DMS 273 treated with DMSO at 0.1 percent for 48 hours (cell line): ENCODE measurements around the gene LYRM4.
"Not testable (repeated sequence)": the region's sequence is repeated elsewhere in the genome, so short reads cannot be mapped to it uniquely, and the experiment has no call there.

Experiments
- DNase-seq: peaks from one replicate; lab custom pipeline; 2025; lab: John Stamatoyannopoulos, UW

Gene LYRM4

DNA sequence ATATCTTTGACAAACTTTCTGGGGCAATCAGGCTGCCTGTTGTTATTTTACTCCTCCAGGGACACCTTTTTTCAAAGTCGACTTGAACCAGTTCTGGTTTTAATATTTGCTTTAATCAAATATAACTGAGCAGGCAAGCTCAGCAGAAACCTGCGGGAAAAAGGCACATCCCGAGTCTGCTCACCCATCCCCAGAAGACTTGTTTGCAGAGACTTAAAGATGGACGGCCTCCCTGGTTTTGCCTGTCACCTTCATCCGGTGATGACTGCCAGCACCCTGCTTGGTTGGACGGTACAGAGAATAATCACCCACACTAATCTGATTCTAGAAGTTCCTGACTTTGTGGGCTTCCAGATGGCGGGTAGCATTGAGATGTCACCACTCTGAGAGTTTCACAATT, 138.8 kb downstream of the LYRM4 start:
- DNase-seq = no peak

DNA sequence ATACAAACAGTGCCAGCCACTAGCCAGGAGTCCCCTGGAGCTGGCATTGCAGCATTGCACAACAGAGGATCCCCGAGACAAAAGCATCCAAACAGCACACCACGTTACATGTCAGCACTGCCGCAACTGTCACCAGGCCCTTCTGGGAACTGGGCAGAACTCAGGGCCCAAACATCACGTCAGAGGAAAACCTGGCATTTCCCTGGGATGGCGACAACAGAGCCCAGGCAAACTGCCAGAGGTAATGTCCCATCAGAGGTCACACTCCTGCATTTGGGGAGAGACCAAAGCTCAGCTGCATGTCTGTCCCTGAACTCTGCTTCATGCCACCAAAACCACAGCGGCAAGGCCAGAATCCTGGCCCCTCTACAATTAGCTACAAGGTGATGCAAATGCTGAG, 139.3 kb downstream of the LYRM4 start:
- DNase-seq = no peak

DNA sequence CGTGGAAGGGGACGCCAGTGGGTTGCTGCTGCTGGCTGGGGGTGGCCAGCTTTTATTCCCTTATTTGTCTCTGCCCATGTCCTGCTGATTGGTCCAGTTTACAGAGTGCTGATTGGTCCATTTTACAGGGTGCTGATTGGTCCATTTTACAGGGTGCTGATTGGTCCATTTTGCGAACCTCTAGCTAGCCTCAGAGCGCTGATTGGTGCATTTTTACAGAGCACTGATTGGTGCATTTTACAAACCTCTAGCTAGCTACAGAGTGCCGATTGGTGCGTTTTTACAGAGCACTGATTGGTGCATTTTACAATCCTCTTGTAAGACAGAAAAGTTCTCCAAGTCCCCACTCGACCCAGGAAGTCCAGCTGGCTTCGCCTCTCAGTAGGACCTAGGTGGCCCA, 140.2 kb downstream of the LYRM4 start:
- not testable (repeated sequence) for DNase-seq

DNA sequence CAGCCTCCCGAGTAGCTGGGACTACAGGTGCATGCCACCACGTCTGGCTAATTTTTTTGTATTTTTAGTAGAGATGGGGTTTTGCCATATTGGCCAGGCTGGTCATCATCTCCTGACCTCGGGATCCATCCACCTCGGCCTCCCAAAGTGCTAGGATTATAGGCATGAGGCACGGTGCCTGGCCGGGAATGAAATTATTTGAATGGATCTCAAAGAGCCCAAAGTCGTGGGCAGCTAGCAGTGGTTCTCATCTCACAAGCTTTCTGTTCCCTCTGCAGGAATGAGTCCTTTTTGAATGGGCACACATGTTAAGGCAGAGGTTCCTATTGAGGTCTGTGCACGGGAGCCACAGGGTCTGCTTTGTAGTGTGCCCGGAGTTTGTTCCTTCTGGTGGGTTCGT, 140.7 kb downstream of the LYRM4 start:
- DNase-seq = no peak

DNA sequence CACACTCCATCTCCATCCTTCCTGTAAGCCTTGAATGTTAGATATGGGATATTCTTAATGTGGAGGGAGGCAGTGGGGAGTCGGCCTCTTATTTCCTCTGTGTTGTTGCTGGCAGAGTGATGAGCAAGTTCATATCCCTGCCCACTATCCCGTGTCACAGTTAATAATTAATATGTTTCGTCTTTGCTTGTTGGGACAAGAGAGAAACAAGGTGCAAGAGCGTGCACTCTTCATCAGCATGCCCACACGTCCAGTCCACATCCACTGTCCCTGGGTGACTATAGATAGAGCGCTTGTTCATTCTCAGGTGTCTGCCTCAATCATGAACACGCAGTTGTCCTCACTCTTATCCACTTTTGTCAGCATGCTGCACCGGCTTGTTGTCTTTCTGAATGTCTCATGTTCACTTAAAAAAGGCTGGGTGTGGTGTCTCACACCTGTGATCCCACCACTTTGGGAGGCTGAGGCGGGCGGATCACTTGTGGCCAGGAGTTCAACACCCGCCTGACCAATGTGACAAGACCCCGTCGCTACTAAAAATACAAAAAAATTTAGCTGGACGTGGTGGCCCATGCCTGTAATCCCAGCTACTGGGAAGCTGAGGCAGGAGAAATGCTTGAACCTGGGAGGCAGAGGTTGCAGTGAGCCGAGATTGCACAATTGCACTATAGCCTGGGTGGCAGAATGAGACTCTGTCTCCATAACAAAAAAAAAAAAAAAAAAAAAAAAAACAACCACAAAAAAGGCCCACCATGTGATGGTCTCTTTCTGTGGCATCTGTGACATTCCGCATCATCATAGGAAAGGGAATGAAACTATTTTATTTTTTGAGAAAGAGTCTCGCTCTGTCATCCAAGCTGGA, 141.4 kb downstream of the LYRM4 start:
- DNase-seq = no peak

DNA sequence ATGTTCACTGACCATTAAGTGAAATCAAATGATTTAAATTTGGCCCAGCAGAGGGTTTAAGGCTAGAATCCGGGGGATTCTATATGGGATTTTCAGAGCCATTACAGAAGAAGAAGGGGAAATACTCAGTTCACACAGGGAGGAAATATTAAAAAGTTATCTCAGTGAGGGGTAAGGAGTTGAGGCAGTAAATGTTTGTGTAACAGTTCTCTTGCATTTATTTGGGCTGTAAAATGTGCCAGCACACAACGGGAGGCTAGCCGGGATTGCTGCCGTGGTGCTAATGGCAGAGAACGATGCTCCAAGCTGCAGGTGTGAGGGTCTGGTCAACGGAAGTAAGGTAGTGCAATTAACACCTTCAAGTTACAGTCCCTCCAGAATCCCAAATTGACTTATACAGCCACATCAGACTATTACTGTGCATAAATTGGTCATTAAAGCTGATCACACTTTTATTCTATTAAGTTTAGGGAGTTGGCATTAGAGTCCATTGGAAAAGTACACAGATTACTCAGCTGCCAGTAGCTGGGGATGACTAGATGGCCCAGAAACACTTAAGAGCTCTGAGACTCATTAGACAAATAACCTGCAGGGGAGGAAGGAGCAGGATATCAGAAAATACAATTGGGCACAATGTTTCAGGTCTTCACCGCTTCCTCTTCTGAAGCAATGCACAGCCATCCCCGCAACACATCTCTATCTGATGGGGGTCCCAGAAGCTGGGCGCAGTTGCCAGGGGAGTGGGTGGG, 144.3 kb downstream of the LYRM4 start:
- DNase-seq = no peak

DNA sequence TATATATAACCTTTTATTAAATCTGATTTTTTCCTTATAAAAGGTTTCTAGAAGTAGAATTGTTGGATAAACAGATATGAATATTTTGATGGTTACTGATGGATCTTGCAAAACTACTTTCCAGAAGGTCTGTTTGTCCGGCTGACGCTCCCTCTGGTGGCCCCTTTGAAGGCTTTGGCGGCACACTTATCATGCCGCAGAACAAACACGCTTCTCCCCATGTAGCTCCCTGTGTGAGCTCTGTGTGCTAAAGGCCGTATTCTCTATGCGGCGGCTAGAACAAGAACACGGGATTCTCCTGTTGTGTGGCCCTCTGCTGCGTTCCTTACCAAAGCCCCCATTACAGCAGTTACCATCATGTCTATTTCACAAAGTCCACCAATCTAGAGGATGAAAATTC, 145.6 kb downstream of the LYRM4 start:
- no peak for DNase-seq

DNA sequence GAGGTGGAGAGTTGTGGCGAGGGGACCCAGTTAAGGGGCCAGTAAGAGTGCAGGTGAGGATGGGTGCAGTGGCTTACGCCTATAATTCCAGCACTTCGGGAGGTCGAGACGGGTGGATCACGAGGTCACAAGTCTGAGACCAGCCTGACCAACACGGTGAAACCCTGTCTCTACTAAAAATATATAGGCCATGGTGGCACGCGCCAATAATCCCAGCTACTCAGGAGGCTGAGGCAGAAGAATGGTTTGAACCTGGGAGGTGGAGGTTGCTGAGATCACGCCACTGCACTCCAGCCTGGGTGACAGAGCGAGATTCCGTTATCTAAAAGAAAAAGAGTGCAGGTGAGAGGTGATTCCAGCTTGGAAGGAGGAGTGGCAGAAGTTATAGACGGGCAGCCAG, 147.7 kb downstream of the LYRM4 start:
- DNase-seq = no peak

DNA sequence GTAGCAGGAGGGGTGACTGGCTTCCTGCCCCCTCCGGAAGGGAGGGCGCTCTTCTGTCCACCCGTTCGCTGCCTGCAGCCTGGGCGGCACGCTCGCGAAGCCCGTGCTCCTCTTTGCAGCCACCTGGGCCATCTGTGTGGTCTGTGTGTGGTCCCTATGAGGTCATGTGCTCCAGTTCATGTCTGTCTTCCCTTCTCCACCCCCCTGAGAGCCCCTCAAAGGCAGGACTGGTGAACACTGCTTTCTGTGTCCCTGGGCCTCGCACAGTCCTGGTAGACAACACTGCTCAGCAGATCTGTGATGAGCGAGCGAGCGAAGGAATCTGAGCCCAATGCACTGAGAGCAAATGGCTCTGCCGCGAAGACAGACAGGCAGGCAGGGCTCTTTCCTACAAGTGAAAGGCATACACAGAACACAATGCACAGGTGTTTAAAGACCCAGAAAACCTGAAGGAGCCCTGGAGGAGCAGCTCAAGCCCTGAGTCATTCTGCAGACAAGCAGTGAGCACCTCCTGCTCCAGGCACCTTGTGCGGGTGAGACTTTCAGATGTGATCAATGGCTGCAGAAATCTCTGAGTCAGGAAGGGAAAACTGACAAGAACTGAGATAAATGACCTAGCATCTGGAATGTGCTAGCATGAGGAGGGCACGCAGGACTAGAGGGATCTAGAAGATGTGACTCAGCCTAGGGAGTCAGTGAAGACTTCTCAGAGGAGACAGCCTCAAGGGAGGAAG, 148.5 kb downstream of the LYRM4 start:
- DNase-seq = no peak

DNA sequence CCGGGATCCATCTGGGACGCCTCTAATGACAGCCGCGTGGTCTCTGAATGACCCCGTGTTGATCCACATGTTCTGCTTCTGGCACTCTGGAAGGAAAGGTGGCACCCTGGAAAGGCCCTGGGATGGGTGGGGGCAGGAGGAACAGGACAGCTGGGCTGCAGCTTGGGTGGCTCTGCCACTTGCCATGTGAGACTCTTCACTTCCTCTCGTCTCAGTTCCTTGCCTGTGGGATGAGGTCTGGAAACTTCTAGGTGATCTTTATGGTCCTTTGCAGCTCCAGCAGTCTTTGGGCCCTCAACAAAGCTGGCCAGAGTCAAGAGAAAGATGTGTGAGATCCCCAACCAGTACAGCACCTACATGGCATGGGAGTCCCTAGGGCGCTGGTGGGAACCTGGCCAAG, 149.1 kb downstream of the LYRM4 start:
- no peak for DNase-seq

DNA sequence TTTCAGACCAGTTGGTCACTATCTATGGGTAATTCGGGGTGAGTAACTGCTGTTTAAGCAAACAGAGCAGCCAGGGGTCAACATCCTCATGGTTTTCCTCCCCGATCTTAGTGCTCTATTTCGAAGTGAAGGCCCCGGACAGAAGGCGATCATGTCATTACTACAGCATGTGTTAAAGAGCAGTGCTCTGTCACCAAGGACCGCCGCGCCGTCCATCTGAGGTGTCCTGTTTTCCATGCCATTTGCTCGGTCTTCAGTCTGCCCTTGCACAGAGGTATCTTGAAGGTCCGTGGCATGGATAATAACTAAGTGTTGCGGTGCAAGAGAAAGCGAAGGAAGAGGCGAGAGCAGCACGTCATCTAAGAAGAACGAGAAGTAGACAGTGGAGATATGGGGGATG, 150.5 kb downstream of the LYRM4 start:
- no peak for DNase-seq

DNA sequence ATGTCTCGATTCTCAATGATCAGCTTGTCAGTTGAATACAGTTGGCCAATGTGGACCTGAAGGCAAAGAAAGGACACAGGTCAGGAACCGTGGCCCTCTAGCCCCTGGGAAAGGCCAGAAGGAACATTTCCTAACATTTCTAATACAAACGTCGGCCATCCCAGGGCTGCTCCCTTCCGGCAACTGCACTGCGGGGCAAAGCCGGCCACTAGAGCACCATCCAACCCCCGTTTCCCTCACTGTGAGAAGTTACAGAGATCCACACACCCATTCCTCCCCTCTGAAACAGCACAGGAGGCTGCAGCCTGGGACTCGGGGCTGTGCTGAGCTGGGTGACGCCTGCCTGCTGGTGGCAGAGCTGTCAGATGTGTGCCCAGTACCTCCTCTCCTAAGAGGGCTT, 151.3 kb downstream of the LYRM4 start:
- no peak for DNase-seq

DNA sequence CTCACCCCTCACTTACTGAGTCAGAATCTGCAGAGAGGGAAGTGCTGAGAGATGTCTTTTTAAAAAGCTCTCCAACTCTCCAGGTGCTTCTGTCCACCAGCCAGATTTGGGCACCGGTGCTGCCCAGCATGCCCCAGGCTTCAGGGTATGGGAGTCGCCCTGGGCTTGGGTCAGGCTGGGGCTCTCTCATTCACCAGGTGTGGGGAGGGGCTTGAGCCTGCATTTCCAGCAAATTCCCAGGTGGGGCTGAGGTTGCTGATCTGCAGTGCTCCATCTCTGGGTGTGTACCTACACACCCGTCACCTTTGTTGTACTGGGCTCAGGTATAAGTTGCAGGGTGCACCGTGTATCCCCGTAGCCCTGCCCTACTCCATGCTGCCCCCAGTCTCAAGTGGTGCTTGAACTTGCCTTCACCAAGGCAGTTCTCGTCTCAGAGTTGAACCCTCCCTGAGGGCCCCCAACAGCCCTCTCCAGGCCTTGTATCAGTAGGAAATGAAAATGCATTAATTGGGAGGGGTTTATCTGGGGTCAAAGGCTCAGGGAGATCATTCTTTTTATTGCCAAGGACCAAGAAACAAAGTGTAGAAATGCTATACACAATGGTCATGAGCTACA, 152.1 kb downstream of the LYRM4 start:
- DNase-seq = no peak

DNA sequence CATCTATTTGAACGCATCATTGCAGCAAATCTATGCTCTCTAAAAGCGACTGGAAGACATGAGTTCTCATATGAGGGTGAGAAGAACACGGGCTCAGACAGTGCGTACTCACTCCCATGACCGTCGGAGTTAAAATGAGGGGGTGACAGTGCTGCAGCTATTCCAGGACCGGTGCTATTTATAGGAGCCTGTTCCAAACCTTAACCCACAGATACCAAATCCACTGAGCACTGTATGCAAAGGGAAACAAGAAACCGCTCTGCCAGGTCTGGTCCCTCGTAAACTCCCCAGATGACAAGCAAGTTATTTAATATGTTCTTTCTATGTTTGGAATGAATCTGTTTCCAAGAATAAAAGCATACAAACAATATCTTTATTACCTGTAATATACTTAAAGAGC, 152.7 kb downstream of the LYRM4 start:
- no peak for DNase-seq

DNA sequence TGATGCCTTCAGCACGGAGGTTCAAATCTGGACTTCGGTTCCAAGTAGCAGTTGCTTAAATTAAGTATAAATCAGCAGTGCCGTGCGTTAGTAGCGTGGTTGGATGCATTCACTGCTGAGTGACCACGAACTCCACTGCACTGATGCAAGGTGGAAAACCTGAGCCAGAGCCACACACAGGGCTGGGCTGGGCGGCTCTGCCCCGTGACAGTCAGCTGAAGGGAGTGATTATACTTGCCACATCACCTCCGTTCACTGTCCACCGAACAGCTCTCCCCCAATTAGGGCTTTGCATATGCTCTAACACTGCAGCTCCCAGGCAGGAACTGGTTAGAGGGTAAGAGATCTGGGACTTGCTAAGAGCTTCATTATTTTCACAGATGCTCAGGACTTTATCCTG, 153.4 kb downstream of the LYRM4 start:
- DNase-seq = no peak

DNA sequence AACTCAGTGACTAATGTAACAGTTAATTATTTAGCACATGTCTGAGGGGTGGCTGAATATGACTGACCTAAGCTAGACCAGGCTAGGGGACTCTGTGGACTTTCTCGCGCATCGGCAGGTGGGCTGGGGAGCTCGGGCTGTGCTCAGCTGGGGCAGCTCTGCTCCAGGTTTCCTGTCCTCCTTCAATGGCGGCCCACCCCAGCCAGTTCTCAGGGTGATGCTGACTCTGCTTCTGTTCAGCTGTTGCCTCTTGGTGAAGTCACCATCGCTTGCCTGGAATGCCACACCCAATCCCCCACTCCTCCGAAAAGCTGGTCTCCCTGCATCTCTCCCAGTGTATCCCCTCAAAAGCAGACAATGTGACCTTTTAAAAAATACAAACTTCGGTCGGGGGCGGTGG, 155.6 kb downstream of the LYRM4 start:
- no peak for DNase-seq

DNA sequence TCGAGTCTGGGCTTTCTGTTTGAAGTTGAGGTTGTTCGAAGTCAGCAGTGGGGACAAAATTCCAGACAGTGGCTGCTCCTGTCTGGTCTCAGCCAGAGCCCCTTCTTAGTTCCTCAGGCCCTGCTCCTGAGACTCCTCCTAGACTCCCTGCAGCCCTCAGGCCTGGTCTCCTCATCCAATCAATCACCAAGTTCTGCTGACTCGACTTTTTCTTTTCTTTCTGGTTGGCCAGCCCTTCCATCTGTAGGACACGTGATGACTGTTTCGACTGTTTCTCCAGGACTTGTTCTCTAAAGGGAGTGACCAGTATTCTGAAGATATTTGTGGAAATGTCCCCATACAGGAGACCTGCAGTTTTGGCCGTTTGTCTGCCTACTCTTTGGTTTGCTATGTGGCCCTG, 156.1 kb downstream of the LYRM4 start:
- no peak for DNase-seq

DNA sequence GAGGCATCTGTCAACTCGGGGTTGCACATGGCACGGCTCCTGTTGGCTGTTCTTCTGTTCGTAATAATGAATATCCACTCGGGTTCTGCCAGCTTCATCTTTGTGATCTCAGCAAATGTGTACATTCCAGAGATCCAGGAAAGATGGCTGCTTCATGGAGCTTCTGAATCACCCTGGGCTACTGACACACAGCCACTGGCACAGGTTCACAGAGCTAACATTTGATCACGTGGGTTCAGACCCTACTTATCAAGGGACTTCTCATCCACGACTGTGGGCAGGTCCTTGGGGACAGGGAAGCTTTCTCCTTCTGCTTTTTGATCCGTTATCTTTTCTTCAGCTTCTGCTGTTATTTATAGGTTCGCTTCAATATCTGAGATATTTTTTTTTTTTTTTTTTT, 157.5 kb downstream of the LYRM4 start:
- DNase-seq = no peak

DNA sequence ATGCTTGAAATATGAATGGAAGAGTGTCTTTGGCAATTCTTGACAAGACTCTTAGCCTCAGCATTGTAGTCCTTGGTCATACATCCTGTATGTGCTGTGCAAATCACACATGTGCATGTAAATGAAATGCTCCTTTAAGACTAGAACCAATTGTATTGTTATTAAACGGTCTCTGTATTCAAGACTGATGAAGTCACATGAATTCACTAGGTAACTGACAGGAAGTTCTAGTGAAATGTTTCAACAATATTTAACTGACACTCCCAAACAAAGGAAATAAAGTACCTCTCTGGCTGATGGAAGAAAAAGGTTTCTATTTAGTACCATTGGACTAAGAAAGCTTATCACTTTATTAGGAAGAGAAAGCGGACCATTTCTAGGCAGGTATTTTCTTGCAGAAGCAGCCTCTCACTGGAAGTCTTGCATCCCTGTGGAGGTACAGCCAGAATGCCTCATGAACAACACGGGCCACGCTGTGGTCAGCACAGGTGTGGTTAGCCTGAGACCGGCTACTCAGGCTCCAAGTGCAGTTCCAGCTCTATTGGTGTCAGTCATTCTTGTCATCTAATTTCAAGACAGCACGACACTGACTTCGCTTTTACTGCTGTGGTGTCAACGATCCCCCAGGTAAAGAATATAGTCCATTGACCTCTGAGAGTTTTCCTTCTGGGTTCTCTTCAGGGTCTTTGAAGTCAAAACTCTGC, 158.3 kb downstream of the LYRM4 start:
- DNase-seq = no peak

DNA sequence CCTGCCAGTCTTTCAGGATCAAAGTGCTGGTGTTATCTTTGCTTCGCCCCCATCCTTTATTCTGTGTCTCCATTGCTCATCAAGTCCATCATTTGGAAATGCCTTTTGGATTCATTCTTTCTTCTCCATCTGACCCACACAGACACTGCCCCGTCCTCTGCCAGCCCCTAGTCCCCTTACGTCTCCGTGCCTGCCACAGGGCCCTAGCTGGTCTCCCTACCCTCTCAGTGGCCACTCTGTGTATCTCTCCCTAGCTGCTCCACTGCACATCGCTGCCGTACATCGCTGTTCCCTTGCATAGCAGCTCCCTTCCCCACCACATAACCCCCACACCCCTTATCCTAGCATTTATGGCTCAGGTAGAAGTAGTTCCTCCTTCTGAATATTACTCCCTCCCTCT, 159.9 kb downstream of the LYRM4 start:
- no peak for DNase-seq

DNA sequence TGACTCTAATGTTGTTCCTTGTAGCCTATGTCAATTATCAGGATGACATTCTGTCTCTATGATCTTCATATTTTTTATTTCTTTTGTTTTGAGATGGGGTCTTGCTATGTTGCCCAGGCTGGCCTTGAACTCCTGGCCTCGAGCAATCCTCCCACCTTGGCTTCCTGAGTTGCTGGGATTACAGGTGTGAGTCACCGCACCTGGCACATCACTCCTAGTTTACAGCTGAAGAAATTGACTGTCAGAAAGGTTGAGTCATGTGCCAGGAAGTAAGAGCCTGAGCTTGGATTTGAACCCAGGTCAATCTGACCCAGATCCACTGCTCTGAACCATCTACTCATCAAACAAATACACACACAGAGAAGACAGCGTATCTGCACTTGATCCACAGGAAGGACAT, 161.2 kb downstream of the LYRM4 start:
- no peak for DNase-seq
